MM.1S (cell line): ENCODE data around the gene TULP3.

Source experiments
- DNase-seq: peaks from one replicate; pipeline ENCODE4 v3.0.0-alpha.2; 2015
- H2AFZ ChIP-seq: fragments of 300-600 bp; sonication (generic); 2 replicates; pipeline ENCODE4 v1.6.0; 2016; ENCODE audit warnings: antibody characterized with exemption, low read length
- H3F3A ChIP-seq: fragments of 300-600 bp; sonication (generic); 2 replicates; pipeline ENCODE4 v1.6.1; 2016; ENCODE audit warnings: mild to moderate bottlenecking, antibody characterized with exemption, low read length, moderate library complexity, mixed read lengths; ENCODE audit not compliant: insufficient read depth
- H3K27ac ChIP-seq: fragments of 300-600 bp; sonication (generic); 2 replicates; pipeline ENCODE4 v1.5.1; 2016; ENCODE audit warnings: mild to moderate bottlenecking, low read length
- H3K27me3 ChIP-seq: fragments of 300-600 bp; sonication (generic); replicated peaks from 2 replicates; pipeline ENCODE4 v1.6.0; 2016; ENCODE audit warnings: low read length; ENCODE audit not compliant: insufficient read depth
- H3K36me3 ChIP-seq: fragments of 300-600 bp; sonication (generic); replicated peaks from 2 replicates; pipeline ENCODE4 v1.6.1; 2016; ENCODE audit warnings: mild to moderate bottlenecking, low read length, mixed read lengths; ENCODE audit not compliant: insufficient read depth
- H3K4me1 ChIP-seq: fragments of 300-600 bp; sonication (generic); 2 replicates; pipeline ENCODE4 v1.6.1; 2016; ENCODE audit warnings: low read length, mixed read lengths
- H3K4me2 ChIP-seq: fragments of 300-600 bp; sonication (generic); 2 replicates; pipeline ENCODE4 v1.6.0; 2016; ENCODE audit warnings: low read depth, low read length
- H3K4me3 ChIP-seq: fragments of 300-600 bp; sonication (generic); 2 replicates; pipeline ENCODE4 v1.5.1; 2016; ENCODE audit warnings: low read length, mixed read lengths
- H3K79me2 ChIP-seq: fragments of 300-600 bp; sonication (generic); 2 replicates; pipeline ENCODE4 v1.6.1; 2016; ENCODE audit warnings: mixed run types, low read length, mixed read lengths
- H3K9ac ChIP-seq: fragments of 300-600 bp; sonication (generic); 2 replicates; pipeline ENCODE4 v1.6.1; 2016; ENCODE audit warnings: low read length, mixed read lengths
- H3K9me2 ChIP-seq: fragments of 300-600 bp; sonication (generic); replicated peaks from 2 replicates; pipeline ENCODE4 v1.6.1; 2016; ENCODE audit warnings: mild to moderate bottlenecking, low read length, mixed read lengths; ENCODE audit not compliant: insufficient read depth
- H3K9me3 ChIP-seq: fragments of 300-600 bp; sonication (generic); replicated peaks from 2 replicates; pipeline ENCODE4 v1.6.1; 2016; ENCODE audit warnings: mild to moderate bottlenecking, low read length, mixed read lengths; ENCODE audit not compliant: insufficient read depth
- H4K20me1 ChIP-seq: fragments of 300-600 bp; sonication (generic); 2 replicates; pipeline ENCODE4 v1.6.1; 2016; ENCODE audit warnings: mild to moderate bottlenecking, low read length, moderate library complexity, mixed read lengths; ENCODE audit not compliant: insufficient read depth
- CTCF ChIP-seq: fragments of 300-600 bp; sonication (generic); IDR thresholded peaks from 2 replicates; pipeline ENCODE4 v1.5.1; 2016; ENCODE audit warnings: antibody characterized with exemption, low read length, mixed read lengths
- EZH2 ChIP-seq: fragments of 300-600 bp; sonication (generic); optimal IDR thresholded peaks from 2 replicates; pipeline ENCODE3; 2017; ENCODE audit warnings: low read depth, mild to moderate bottlenecking, antibody characterized with exemption, low read length, mixed read lengths
- EZH2phosphoT487 ChIP-seq: fragments of 300-600 bp; sonication (generic); IDR thresholded peaks from 2 replicates; pipeline ENCODE4 v1.6.1; 2018; ENCODE audit warnings: antibody characterized with exemption, low read length

Gene TULP3

GRCh38 chr12:2895051-2895451 lies 4.4 kb downstream of the TULP3 start:
- no peak for TF ChIP-seq EZH2
- TF ChIP-seq CTCF: no peak
- Histone ChIP-seq H3K9me3 (no peaks in the 10 kb centered on the region), H3K36me3 (no peaks in the 10 kb centered on the region), H4K20me1 (no peaks in the 10 kb centered on the region), H3K27ac (no peak overlapping the region), H2AFZ (no peak overlapping the region), H3K4me1 (0 out of 2 replicates have a peak, but pooled peaks cover 3% of the 10 kb centered on the region), H3K4me3 (no peak overlapping the region), H3F3A (no peaks in the 10 kb centered on the region), H3K9ac (no peak overlapping the region), H3K4me2 (no peak overlapping the region), H3K9me2 (no peaks in the 10 kb centered on the region), H3K79me2 (peaks cover 7% of the 10 kb centered on the region), H3K27me3 (no peaks in the 10 kb centered on the region)
- no peak for DNase-seq

GRCh38 chr12:2895511-2895910 lies 4.8 kb downstream of the TULP3 start:
- H3F3A ChIP-seq: no peaks in the 10 kb centered on the region
- H3K4me1 ChIP-seq: no peaks in the 10 kb centered on the region
- H3K4me2 ChIP-seq: no peak overlapping the region
- H3K27ac ChIP-seq: no peak overlapping the region
- H3K9me3 ChIP-seq: no peaks in the 10 kb centered on the region
- TF ChIP-seq EZH2phosphoT487 (no peak), EZH2 (no peak)
- no peaks in the 10 kb centered on the region for H3K27me3 ChIP-seq
- H4K20me1 ChIP-seq: no peaks in the 10 kb centered on the region
- peaks cover 7% of the 10 kb centered on the region for H3K79me2 ChIP-seq
- no peak overlapping the region for H3K9ac ChIP-seq
- no peak for DNase-seq
- no peaks in the 10 kb centered on the region for H3K36me3 ChIP-seq
- H2AFZ ChIP-seq: no peak overlapping the region
- H3K4me3 ChIP-seq: no peak overlapping the region
- no peaks in the 10 kb centered on the region for H3K9me2 ChIP-seq

DNA sequence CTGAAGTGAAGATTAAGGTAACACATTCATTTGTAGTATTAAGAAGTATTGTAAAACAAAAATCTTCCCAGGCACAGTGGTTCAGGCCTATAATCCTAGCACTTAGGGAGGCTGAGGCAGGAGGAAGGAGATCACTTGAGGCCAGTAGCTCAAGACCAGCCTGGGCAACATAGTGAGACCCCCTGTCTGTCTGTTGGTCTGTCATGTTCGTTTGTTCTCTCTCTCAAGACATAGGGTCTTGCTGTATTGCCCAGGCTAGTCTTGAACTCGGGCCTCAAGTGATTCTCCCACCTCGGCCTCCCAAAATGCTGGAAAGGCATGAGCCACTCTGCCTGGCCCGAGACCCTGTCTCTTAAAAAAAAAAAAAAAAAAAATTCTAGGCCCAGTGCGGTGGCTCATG lies 6.7 kb downstream of the TULP3 start:
- Histone ChIP-seq H3K4me1 (no peaks in the 10 kb centered on the region), H3K27ac (no peak overlapping the region), H3F3A (no peaks in the 10 kb centered on the region), H3K9me2 (no peaks in the 10 kb centered on the region), H3K36me3 (no peaks in the 10 kb centered on the region), H3K4me2 (no peak overlapping the region), H3K9ac (no peak overlapping the region), H4K20me1 (no peaks in the 10 kb centered on the region), H2AFZ (no peak overlapping the region), H3K9me3 (no peaks in the 10 kb centered on the region), H3K79me2 (no peaks in the 10 kb centered on the region), H3K4me3 (no peak overlapping the region), H3K27me3 (no peaks in the 10 kb centered on the region)
- no peak for DNase-seq
- TF ChIP-seq CTCF: no peak
- TF ChIP-seq EZH2phosphoT487: no peak
- TF ChIP-seq EZH2: no peak

DNA sequence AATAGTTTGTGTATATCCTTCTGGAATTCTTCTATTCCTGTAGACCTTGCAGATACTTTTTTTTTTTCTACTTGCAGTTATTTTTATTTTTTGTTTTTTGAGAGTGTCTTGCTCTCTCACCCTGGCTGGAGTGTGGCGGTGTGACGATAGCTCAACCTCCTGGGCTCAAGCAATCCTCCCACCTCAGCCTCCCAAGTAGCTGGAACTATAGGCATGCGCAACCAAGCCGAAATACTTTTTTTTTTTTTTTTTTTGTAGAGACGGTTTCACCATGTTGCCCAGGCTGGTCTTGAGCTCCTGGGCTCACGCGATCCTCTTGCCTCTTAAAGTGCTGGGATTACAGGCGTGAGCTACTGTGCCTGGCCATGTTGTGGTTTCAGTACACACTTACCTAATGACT lies 10.0 kb downstream of the TULP3 start:
- H3K4me3 ChIP-seq: no peak overlapping the region
- H3K4me2 ChIP-seq: no peak overlapping the region
- H4K20me1 ChIP-seq: no peaks in the 10 kb centered on the region
- no peaks in the 10 kb centered on the region for H3F3A ChIP-seq
- no peaks in the 10 kb centered on the region for H3K9me3 ChIP-seq
- H3K27ac ChIP-seq: no peak overlapping the region
- no peaks in the 10 kb centered on the region for H3K36me3 ChIP-seq
- H3K79me2 ChIP-seq: no peaks in the 10 kb centered on the region
- no peak overlapping the region for H2AFZ ChIP-seq
- no peak for TF ChIP-seq CTCF
- no peak for TF ChIP-seq EZH2phosphoT487
- no peak for TF ChIP-seq EZH2
- no peaks in the 10 kb centered on the region for H3K27me3 ChIP-seq
- H3K9me2 ChIP-seq: no peaks in the 10 kb centered on the region
- H3K4me1 ChIP-seq: no peaks in the 10 kb centered on the region
- no peak overlapping the region for H3K9ac ChIP-seq
- DNase-seq: no peak
